ENCODE measurements around the gene CDADC1. TPM values are rescaled to one million over a fixed set of nuclear protein-coding genes. Genes with fewer than 3 reads are reported as not detected.

The CDADC1 gene
- 1.0 and 2.5 TPM in 2 replicates for total RNA-seq (2014; rRNA removed; shearing (Covaris generic))

DNA sequence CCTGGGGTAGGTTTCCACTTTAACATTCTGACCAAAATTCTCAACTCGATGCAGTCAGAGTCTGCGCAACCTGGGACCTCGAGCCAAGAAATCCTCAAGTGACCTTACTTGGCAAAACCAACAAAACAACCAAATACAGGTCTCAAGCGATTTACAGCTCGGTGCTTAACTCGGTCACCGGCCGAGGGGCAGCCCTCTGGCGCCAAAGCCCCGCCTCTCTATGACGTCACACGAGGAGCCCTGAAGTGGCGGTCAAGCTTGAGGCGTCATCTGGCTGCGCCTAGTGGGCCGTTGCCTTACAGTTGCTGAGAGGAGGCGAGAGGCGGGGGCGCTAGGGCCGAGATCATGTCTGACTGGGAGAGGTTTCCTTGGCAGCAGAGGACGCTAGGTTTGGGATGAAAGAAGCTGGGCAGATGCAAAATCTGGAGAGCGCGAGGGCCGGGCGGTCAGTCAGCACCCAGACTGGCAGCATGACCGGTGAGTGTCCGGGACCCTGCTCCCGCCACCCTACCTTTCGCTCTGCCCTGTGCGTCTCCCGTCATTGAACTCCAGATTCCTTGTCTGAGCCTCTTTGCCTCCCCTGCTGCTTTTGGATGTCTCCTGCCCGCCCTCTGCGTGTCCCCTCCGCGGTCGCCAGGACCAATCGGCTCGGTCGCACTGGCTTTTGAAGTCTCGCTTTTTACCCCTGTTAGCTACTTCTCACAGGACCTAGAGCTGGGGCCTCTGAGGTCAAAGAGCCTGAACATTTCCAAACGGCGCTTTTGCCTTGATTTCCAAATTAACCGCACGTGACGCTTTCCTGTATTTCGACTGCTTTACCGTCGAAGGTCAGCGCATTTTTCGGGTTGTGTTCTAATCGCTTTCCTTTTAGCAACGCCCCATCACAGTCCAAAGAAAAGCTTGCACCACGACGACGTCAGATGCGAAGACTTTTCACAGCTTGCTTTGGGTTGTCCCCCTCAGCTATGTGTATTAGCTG is at the start of gene CDADC1:
Gene CDADC1 (plus strand): TSS at position 283 of the 979 bp plus-strand sequence. CDS start 113 bp downstream, at position 396.
- DNase-seq, result peak; percentile 93
- no peaks in the 10 kb centered on the region for H3K36me3 ChIP-seq (replicated peaks; ENCODE audit: control insufficient read depth, insufficient read depth, low read length)
- H3K4me3 ChIP-seq (ENCODE audit: insufficient read depth, low read depth, low read length), result peak within 1 kb of the TSS; percentile 100
- no peaks in the 10 kb centered on the region for H3K27me3 ChIP-seq (ENCODE audit: control insufficient read depth, insufficient read depth, low read length)

DNA sequence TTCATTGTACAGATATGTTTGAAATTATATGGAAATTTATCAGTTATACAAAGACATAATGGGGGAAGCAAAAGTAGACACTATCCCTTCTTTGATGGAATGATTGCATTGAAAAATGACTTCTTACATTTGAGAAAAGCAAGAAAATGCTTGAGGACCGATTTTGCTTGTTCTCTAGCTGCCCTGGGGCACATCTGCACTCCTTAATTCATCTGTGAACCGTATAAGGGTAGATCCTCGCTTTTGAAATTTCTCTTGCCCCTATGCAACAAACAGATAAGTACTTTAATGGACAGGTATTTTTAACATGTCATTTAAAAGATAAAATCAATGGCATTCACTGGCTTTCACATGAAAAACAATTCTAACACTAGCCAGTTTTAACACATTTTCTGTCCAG is 41.1 kb upstream of the CDADC1 start:
- Histone ChIP-seq H3K27me3 (ENCODE audit: control insufficient read depth, insufficient read depth, low read length) (no peaks in the 10 kb centered on the region), H3K4me3 (ENCODE audit: insufficient read depth, low read depth, low read length) (no peak overlapping the region), H3K36me3 (replicated peaks; ENCODE audit: control insufficient read depth, insufficient read depth, low read length) (peaks cover 4% of the 10 kb centered on the region)
- no peak for DNase-seq

DNA sequence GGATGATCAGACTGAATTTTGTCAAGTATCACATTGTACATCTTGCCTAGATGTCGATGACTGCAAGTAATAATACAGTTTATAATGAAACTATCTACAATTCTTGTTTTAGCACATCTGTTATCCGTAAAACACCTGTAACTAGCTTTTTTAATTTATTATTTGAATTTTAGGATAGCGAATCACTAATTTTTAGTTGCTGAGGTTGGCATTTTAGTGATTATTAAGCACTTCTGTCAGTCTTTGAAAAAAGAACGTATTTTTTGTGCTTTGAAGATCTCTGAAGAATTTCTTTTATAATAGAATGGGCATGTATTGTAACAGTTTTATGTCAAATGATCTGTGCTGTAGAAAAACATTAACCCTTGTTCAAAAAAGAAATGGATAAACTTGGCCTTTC is 39.1 kb upstream of the CDADC1 start:
- no peak for DNase-seq
- no peaks in the 10 kb centered on the region for H3K27me3 ChIP-seq (ENCODE audit: control insufficient read depth, insufficient read depth, low read length)
- H3K4me3 ChIP-seq (ENCODE audit: insufficient read depth, low read depth, low read length), result no peak overlapping the region
- no peaks in the 10 kb centered on the region; the same call in 1 of the 2 replicates for H3K36me3 ChIP-seq (replicated peaks; ENCODE audit: control insufficient read depth, insufficient read depth, low read length)

DNA sequence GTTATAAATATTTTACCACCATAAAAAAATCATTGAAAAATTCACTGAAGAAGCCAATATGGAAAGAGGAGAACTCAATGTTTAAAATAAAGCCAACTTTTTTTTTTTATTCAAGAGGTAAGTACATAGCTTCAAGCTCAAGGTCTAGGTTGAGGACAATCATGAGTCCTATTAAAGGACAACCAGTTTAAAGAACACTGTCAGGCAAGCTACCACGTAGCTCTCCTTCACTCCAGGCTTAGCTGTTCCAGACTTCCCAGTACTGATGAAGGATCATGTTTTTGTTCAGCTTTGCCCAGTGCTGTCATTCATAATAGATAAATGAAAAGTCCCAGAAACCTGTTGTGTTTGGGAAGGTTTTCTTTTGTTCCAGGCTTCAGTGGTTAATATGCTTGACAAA is 37.6 kb upstream of the CDADC1 start:
- no peak for DNase-seq
- H3K27me3 ChIP-seq (ENCODE audit: control insufficient read depth, insufficient read depth, low read length), result no peaks in the 10 kb centered on the region

DNA sequence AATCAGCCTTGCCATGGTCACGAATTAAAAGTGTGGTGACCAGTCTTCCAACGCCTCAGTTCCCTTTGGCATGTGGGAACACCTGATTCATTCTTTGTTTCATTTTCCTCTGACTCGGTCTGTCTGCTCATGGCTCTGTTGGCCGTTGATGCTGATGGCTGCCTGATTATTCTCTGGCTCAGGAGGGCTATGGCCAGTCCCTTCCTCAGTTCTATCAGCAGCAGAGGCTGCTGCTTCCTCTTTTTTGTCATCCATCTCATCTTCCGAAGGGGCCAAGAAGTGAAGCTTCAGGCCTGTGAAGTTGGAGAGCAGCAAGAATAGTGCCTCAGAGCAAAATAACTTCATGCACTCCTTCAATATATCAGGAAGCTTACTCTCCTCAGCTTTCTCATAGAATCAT is 37.1 kb upstream of the CDADC1 start:
- H3K27me3 ChIP-seq (ENCODE audit: control insufficient read depth, insufficient read depth, low read length), result no peaks in the 10 kb centered on the region
- H3K36me3 ChIP-seq (replicated peaks; ENCODE audit: control insufficient read depth, insufficient read depth, low read length), result no peaks in the 10 kb centered on the region
- no peak overlapping the region for H3K4me3 ChIP-seq (ENCODE audit: insufficient read depth, low read depth, low read length)
- no peak for DNase-seq

More for the DNA sequence above, 37.6 kb upstream of the CDADC1 start:
- Histone ChIP-seq H3K4me3 (ENCODE audit: insufficient read depth, low read depth, low read length) (no peak overlapping the region), H3K36me3 (replicated peaks; ENCODE audit: control insufficient read depth, insufficient read depth, low read length) (no peaks in the 10 kb centered on the region)

DNA sequence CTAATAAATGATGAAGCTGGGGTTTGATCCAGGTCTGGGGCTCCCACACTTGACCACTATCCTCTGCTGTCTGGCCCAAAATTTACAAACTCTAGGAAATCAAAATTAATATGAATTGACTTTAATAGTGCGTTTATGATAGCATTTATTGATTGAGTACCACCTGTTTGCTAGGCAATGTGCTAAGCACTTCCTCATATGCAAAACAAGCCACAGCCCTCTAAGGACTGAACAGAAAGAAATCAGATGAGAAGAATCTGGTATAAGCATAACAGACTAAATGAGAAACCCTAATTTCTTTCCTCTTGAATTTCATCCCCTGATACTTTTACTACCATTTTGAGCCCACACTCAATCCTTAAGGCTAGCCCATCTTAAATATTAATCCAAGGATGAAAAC is 34.2 kb upstream of the CDADC1 start:
- Histone ChIP-seq H3K36me3 (replicated peaks; ENCODE audit: control insufficient read depth, insufficient read depth, low read length) (no peaks in the 10 kb centered on the region), H3K4me3 (ENCODE audit: insufficient read depth, low read depth, low read length) (no peak overlapping the region), H3K27me3 (ENCODE audit: control insufficient read depth, insufficient read depth, low read length) (peaks cover 24% of the 10 kb centered on the region)
- DNase-seq, result no peak

DNA sequence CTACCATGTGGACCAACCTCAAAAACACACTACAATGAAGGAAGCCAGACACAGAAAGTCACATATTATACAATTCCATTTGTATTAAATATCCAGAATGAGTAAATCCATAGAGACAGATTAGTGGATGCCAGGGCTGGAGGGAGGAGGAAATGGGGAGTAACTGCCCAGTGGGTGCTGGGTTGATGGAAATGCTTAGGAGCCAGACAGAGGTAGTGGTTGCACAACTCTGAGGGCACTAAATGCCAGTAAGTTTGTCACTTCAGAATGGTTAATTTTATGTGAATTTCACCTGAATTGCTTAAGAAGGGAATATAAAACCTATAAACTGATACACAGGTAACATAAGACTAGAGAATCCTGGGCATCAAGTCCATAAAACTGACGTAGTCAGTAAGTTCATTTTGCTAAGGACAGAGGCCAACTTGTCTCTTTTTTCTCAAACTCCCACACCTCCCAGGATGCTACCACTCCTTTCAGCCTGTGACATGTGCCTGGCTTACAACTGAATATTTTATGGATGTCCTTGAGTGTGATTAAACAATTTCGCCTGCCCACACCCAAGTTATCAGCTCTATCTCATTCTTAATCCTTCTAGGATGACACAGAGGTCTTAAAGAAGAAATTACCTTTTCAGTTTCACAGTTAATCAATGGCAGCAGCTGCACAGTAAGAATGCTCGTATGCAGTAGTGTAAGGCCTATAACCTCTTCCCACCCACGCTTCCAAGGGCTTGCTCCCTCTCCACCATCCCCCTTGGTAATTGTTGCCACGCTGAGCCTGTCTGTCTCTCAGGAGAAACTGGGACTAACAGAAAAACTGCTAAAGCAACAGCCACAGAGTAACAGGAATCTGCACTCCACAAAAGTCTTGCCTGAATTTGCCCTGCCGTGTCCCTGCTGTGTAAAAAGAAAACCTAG is 33.5 kb upstream of the CDADC1 start:
- Histone ChIP-seq H3K27me3 (ENCODE audit: control insufficient read depth, insufficient read depth, low read length) (peaks cover 31% of the 10 kb centered on the region), H3K4me3 (ENCODE audit: insufficient read depth, low read depth, low read length) (no peak overlapping the region)
- DNase-seq, result no peak

DNA sequence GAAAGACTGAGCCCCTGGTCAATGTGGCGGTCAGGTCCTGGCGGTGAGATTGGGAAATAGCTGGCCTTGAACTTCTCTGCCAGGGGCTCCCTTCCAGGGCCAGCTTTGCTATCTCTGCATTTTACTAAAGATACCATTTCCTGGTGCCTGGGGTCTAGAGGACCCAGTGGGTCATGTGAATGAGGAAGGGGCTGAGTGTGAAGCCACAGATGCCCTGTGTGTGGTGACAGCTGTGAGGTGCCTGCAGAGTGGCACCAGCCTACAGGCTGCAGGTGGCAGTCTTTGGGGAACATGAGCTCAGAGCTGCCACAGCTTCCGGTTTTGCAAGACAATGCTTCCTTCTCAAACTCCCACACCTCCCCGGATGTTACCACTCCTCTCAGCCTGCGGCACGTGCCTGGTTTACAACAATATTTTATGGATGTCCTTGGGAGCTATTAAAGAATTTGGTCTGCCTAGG is 32.8 kb upstream of the CDADC1 start:
- peak; percentile 49 for DNase-seq
- H3K4me3 ChIP-seq (ENCODE audit: insufficient read depth, low read depth, low read length), result no peak overlapping the region
- peaks cover 38% of the 10 kb centered on the region for H3K27me3 ChIP-seq (ENCODE audit: control insufficient read depth, insufficient read depth, low read length)
- no peaks in the 10 kb centered on the region for H3K36me3 ChIP-seq (replicated peaks; ENCODE audit: control insufficient read depth, insufficient read depth, low read length)

More for the DNA sequence above, 33.5 kb upstream of the CDADC1 start:
- no peaks in the 10 kb centered on the region for H3K36me3 ChIP-seq (replicated peaks; ENCODE audit: control insufficient read depth, insufficient read depth, low read length)

DNA sequence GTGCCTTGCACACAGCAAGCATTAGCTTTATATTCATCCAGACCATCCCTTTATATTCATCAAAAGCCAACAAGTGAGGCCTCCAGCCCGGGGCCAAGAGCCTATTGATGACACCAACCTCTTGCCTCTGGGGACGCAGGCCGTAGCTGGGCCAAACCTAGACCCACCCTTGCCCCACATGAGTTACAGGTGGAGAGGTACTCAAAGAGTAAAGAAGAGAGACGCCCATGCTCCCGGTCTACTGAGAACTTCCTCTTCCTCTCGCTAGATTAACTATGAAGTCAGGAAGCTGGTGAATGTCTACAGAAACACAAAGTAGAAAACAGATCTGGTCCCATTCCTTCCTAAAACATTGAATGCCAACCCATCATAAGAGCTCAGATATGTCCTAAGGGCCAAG is 31.4 kb upstream of the CDADC1 start:
- no peaks in the 10 kb centered on the region for H3K36me3 ChIP-seq (replicated peaks; ENCODE audit: control insufficient read depth, insufficient read depth, low read length)
- DNase-seq, result no peak
- H3K27me3 ChIP-seq (ENCODE audit: control insufficient read depth, insufficient read depth, low read length), result peaks cover 52% of the 10 kb centered on the region
- no peak overlapping the region for H3K4me3 ChIP-seq (ENCODE audit: insufficient read depth, low read depth, low read length)

DNA sequence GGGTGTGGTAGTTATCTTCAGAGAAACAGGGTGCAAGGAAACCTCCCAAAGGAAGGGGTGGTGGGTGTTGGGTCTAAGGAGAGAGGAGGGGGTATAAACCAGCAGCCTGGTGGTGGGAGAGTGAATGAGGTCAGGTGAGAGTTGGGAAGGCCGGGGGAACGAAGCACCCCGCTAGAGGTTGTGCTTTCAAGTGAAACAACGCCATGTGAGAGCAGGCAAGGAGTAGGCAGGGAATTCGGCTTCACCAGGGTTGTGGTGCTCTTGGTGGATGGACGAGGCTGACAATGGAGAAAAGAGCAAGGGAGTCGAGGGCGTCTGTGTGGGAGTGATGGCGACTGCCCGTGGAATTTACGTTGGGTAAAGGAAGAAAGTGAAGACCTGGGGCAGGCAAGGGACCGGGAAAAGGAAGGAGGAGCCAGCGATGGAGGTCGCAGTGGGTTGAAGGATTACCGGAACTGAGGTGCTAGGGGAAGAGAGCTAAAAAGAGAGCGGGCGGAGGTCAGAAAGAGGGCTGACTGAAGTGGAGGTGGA is 29.7 kb upstream of the CDADC1 start:
- H3K27me3 ChIP-seq (ENCODE audit: control insufficient read depth, insufficient read depth, low read length), result peaks cover 69% of the 10 kb centered on the region
- H3K36me3 ChIP-seq (replicated peaks; ENCODE audit: control insufficient read depth, insufficient read depth, low read length), result no peaks in the 10 kb centered on the region
- H3K4me3 ChIP-seq (ENCODE audit: insufficient read depth, low read depth, low read length), result peak overlapping the region; percentile 40
- peak; percentile 32 for DNase-seq

DNA sequence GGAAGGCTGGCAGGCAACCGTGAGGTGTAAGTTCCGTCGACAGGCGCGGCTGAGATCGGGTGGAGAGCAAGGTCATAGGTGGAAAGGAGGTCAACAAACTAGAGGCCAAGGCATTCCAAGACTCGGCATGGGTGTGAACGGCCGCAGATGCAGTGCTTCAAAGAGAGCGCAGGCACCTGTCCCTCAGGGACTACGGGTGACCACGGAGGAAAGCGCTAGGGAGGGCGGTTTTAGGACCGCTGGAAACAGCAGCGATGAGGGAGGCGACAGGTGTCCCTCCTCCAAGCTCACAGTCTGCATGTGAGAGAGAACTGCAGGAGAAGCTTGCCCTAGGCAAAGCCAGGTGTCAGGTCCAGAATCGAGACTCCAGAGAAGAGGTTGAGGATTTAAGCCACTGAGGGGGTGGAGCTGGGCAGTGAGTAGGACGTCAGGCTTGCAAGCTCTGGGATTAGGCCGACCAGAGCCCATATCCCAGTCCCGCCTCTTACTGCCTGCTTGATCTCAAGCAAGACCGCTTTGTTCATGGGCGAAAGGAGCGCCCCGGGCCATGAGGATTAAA is 29.2 kb upstream of the CDADC1 start:
- Histone ChIP-seq H3K4me3 (ENCODE audit: insufficient read depth, low read depth, low read length) (peak overlapping the region; percentile 40), H3K36me3 (replicated peaks; ENCODE audit: control insufficient read depth, insufficient read depth, low read length) (no peaks in the 10 kb centered on the region), H3K27me3 (ENCODE audit: control insufficient read depth, insufficient read depth, low read length) (peaks cover 72% of the 10 kb centered on the region)
- peak; percentile 65 for DNase-seq

DNA sequence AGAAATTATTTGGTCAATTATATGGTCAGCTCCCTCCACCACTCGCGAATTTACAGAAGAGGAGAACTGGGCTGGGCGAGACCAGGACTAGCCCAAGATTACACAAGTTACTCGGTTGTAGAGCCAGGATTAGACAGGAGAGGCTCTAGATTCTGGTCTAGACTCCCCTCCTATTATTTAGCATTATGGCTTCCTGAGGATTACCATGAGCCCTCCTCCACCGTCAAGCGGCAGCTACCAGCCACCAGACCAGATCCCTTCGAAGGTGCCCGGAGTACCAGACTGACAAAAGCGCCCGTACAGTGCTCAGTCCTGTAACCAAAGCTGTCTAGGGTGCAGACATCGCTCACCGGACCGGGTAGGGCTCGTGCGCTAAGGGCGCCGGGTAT is 28.1 kb upstream of the CDADC1 start:
- H3K27me3 ChIP-seq (ENCODE audit: control insufficient read depth, insufficient read depth, low read length), result peaks cover 76% of the 10 kb centered on the region
- H3K36me3 ChIP-seq (replicated peaks; ENCODE audit: control insufficient read depth, insufficient read depth, low read length), result no peaks in the 10 kb centered on the region
- no peak for DNase-seq
- peak overlapping the region; percentile 42 for H3K4me3 ChIP-seq (ENCODE audit: insufficient read depth, low read depth, low read length)

DNA sequence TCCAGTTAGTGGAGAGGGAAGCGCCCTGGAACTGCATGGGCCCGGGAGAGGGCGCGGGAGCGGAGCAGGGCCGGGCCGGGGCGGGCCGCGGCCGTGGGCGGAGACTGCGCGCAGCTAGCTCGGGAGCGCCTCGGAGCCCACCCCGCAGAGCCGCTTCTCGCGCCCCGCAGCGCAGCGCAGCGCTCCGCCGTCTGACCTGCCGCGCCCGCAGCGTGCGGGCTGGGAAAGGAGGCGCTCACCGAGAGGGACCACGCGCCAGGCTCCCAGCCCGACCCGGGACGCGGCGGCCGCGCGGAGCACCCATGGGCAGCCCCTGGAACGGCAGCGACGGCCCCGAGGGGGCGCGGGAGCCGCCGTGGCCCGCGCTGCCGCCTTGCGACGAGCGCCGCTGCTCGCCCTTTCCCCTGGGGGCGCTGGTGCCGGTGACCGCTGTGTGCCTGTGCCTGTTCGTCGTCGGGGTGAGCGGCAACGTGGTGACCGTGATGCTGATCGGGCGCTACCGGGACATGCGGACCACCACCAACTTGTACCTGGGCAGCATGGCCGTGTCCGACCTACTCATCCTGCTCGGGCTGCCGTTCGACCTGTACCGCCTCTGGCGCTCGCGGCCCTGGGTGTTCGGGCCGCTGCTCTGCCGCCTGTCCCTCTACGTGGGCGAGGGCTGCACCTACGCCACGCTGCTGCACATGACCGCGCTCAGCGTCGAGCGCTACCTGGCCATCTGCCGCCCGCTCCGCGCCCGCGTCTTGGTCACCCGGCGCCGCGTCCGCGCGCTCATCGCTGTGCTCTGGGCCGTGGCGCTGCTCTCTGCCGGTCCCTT is 27.5 kb upstream of the CDADC1 start, which contains the start of gene MLNR:
Gene MLNR (plus strand): TSS at position 303 of the 820 bp plus-strand sequence. CDS start 0 bp downstream, at position 303.
- H3K4me3 ChIP-seq (ENCODE audit: insufficient read depth, low read depth, low read length), result peak within 1 kb of the TSS; percentile 42
- H3K36me3 ChIP-seq (replicated peaks; ENCODE audit: control insufficient read depth, insufficient read depth, low read length), result no peaks in the 10 kb centered on the region
- peaks cover 76% of the 10 kb centered on the region for H3K27me3 ChIP-seq (ENCODE audit: control insufficient read depth, insufficient read depth, low read length)
- DNase-seq, result peak; percentile 91
